Nucleus accumbens (tissue), 56 donors: ENCODE results near the gene TP53I13.

ENCODE experiments used
- DNase-seq, 56 donors: peaks; one replicate each; lab custom pipeline; 2025; lab: John Stamatoyannopoulos, UW

Gene TP53I13

GRCh38 chr17:29578626-29579485, 10.4 kb downstream of the TP53I13 start:
- no peak for DNase-seq

GRCh38 chr17:29579866-29580771, 11.6 kb downstream of the TP53I13 start:
- peak in 55 of 56 donors; percentile 23 to 94 (median 81) for DNase-seq

- peak in 15 of 56 donors; percentile 10 to 59 (median 40) for DNase-seq
Observed at GRCh38 chr17:29581583-29582253, 13.2 kb downstream of the TP53I13 start.

- no peak for DNase-seq
Observed at GRCh38 chr17:29582254-29582765, 13.8 kb downstream of the TP53I13 start.

- peak in 52 of 56 donors; percentile 34 to 89 (median 74) for DNase-seq
Observed at GRCh38 chr17:29582772-29583171, 14.3 kb downstream of the TP53I13 start.

- no peak for DNase-seq
Observed at GRCh38 chr17:29583324-29584248, 15.1 kb downstream of the TP53I13 start.

- peak in 51 of 56 donors; percentile 25 to 90 (median 72) for DNase-seq
Observed at GRCh38 chr17:29584452-29585079, 16.1 kb downstream of the TP53I13 start.

- DNase-seq, result peak in 1 of 56 donors; percentile 20
Observed at GRCh38 chr17:29585080-29585751, 16.7 kb downstream of the TP53I13 start.

- DNase-seq, result peak in 2 of 56 donors; percentile 14 to 42
Observed at GRCh38 chr17:29586676-29587469, 18.4 kb downstream of the TP53I13 start.

- DNase-seq, result no peak
Observed at GRCh38 chr17:29587591-29587990, 19.1 kb downstream of the TP53I13 start.

GRCh38 chr17:29588017-29588561, 19.6 kb downstream of the TP53I13 start:
- DNase-seq, result no peak

GRCh38 chr17:29588562-29589411, 20.3 kb downstream of the TP53I13 start:
- DNase-seq, result peak in 25 of 56 donors; percentile 12 to 64 (median 43)

GRCh38 chr17:29589524-29590410, 21.3 kb downstream of the TP53I13 start, which contains the start of gene GIT1:
Gene GIT1, minus strand, starts transcription at chr17:29589648. Its CDS starts 270 bp downstream, at chr17:29589378.
- peak in 53 of 56 donors; percentile 41 to 93 (median 74) for DNase-seq

GRCh38 chr17:29590411-29591145, 22.1 kb downstream of the TP53I13 start:
- DNase-seq, result peak in 30 of 56 donors; percentile 39 to 79 (median 63)
